ENCODE data around the gene SOX12. TPM values are rescaled to one million over a fixed set of nuclear protein-coding genes. Genes with fewer than 3 reads are reported as not detected.
A peak's percentile ranks its signal among the peaks of the same experiment; 100 is the strongest.

Gene SOX12
- total RNA-seq, 1 experiment from 2014 or later: 59.1 TPM

DNA sequence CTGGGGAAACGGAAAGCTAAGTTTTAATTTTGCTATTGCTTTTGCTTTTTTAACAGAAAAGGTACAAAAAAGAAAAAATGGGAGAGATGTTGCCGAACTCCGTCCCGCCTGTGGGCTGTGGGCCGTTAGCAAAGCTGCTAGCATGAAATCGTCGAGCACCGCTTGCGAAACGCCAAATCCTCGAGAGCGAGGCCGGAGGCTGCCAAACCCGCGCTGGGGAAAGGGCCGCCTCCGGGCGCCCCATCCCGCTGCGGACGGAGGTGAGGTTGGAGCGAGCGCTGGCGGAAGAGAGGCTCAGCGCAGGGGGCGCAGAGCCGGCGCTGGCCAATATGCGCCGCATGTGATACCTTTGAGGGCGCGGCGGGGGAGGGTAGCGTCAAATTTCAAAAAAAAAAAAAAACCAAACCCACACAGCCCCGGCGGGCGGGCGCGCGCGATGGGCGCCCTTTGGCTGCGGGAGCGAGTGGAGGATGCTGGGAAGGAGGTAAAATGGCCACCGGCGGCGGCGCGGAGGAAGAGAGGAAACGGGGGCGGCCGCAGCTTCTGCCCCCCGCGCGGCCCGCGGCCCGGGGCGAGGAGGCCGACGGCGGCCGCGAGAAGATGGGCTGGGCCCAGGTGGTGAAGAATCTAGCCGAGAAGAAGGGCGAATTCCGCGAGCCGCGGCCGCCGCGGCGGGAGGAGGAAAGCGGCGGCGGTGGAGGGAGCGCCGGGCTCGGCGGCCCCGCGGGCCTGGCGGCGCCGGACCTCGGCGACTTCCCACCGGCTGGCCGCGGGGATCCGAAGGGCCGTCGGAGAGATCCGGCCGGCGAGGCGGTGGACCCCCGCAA, 28.0 kb upstream of the SOX12 start, which contains the start of gene ZCCHC3 (continued):
- TF ChIP-seq, protein P1, sequence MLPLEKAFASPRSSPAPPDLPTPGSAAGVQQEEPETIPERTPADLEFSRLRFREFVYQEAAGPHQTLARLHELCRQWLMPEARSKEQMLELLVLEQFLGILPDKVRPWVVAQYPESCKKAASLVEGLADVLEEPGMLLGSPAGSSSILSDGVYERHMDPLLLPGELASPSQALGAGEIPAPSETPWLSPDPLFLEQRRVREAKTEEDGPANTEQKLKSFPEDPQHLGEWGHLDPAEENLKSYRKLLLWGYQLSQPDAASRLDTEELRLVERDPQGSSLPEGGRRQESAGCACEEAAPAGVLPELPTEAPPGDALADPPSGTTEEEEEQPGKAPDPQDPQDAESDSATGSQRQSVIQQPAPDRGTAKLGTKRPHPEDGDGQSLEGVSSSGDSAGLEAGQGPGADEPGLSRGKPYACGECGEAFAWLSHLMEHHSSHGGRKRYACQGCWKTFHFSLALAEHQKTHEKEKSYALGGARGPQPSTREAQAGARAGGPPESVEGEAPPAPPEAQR (CRISPR knock-in tag; IDR thresholded peaks at IDR 0.05): no peak
- no peak for TF ChIP-seq TCF7 (CRISPR knock-in tag; IDR thresholded peaks at IDR 0.05; ENCODE audit: low read depth)
- TF ChIP-seq ZNF396 (CRISPR knock-in tag; IDR thresholded peaks at IDR 0.05; ENCODE audit: borderline replicate concordance): no peak
- TF ChIP-seq KAT7 (CRISPR knock-in tag; IDR thresholded peaks at IDR 0.05; ENCODE audit: borderline replicate concordance): peak; percentile 36; the same call in 1 of the 2 replicates
- TF ChIP-seq CREB1 (CRISPR knock-in tag; IDR thresholded peaks at IDR 0.05): peak; percentile 15; the same call in 1 of the 2 replicates
- TF ChIP-seq ETV6 (CRISPR knock-in tag; IDR thresholded peaks at IDR 0.05): peak; percentile 96
- TF ChIP-seq FOXP1 (CRISPR knock-in tag; IDR thresholded peaks at IDR 0.05; ENCODE audit: borderline replicate concordance): peak; percentile 88; the same call in 1 of the 2 replicates
- TF ChIP-seq ELF4 (CRISPR knock-in tag; IDR thresholded peaks at IDR 0.05; ENCODE audit: low read depth): peak; percentile 55; the same call in 1 of the 2 replicates
- TF ChIP-seq FOXK1 (CRISPR knock-in tag; IDR thresholded peaks at IDR 0.05): peak; percentile 87
- 0 out of 2 replicates have a peak, but pooled peaks have one; percentile 58 for TF ChIP-seq ATF6 (CRISPR knock-in tag; IDR thresholded peaks at IDR 0.05)
- TF ChIP-seq ZBTB43 (CRISPR knock-in tag; IDR thresholded peaks at IDR 0.05): peak; percentile 66
- peak; percentile 17; the same call in 1 of the 2 replicates for TF ChIP-seq E2F4 (CRISPR knock-in tag; IDR thresholded peaks at IDR 0.05; ENCODE audit: borderline replicate concordance, low read depth)
- TF ChIP-seq CBFB (CRISPR knock-in tag; IDR thresholded peaks at IDR 0.05; ENCODE audit: low read depth): no peak
- peak; percentile 88 for TF ChIP-seq HMGXB4 (CRISPR knock-in tag; IDR thresholded peaks at IDR 0.05)
- TF ChIP-seq MYBL2 (CRISPR knock-in tag; IDR thresholded peaks at IDR 0.05): peak; percentile 84; the same call in 1 of the 2 replicates
- peak; percentile 78 for TF ChIP-seq ZNF423 (CRISPR knock-in tag; IDR thresholded peaks at IDR 0.05)
- peak; percentile 92 for TF ChIP-seq FOXP4 (CRISPR knock-in tag; IDR thresholded peaks at IDR 0.05)
- peak; percentile 82 for TF ChIP-seq SP1 (CRISPR knock-in tag; conservative IDR thresholded peaks at IDR 0.05)
- TF ChIP-seq, protein P2, sequence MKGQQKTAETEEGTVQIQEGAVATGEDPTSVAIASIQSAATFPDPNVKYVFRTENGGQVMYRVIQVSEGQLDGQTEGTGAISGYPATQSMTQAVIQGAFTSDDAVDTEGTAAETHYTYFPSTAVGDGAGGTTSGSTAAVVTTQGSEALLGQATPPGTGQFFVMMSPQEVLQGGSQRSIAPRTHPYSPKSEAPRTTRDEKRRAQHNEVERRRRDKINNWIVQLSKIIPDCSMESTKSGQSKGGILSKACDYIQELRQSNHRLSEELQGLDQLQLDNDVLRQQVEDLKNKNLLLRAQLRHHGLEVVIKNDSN (CRISPR knock-in tag; IDR thresholded peaks at IDR 0.05): peak; percentile 74; the same call in 1 of the 2 replicates
- TF ChIP-seq GTF2I (CRISPR knock-in tag; conservative IDR thresholded peaks at IDR 0.05): no peak
- no peak for TF ChIP-seq GRHL2 (CRISPR knock-in tag; IDR thresholded peaks at IDR 0.05; ENCODE audit: insufficient replicate concordance, severe bottlenecking)
- TF ChIP-seq RORB (CRISPR knock-in tag; IDR thresholded peaks at IDR 0.05): no peak
- TF ChIP-seq EMX1 (CRISPR knock-in tag; IDR thresholded peaks at IDR 0.05): no peak
- peak; percentile 65; the same call in 1 of the 2 replicates for TF ChIP-seq E2F1 (CRISPR knock-in tag; IDR thresholded peaks at IDR 0.05)
- TF ChIP-seq NFE2L1 (CRISPR knock-in tag; IDR thresholded peaks at IDR 0.05): peak; percentile 78
- no peak for TF ChIP-seq NR3C1 (CRISPR knock-in tag; conservative IDR thresholded peaks at IDR 0.05; ENCODE audit: low read depth)

Data from WTC11 (cell line).